Measurements from ENCODE around the gene IGSF6.

DNA sequence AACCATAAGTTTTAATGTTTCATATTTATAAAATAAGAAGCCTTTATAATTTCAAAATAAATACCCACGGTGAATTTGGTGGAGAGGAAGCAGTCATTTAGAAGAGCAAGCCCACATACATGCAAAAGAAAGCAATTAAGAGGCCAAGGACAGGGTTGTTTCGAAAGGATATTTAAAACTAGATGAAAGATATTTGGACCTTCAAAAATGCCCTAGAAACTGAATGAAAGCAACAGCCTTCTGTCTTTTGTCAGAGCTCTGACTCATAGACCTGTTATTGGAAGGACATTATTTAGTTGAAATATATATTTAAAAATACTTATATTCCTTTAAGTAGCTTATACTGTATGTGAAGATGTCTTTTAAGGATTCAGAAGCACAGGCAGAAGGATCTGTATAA is 61.6 kb downstream of the IGSF6 start:
- TF ChIP-seq HDAC2 (IDR thresholded peaks at IDR 0.05) (no peak), ZZZ3 (IDR thresholded peaks at IDR 0.05) (no peak), PHF8 (IDR thresholded peaks at IDR 0.05; ENCODE audit: borderline replicate concordance, low read length) (no peak), ZNF589 (CRISPR knock-in tag; IDR thresholded peaks at IDR 0.05; ENCODE audit: low read depth) (no peak), BHLHE40 (IDR thresholded peaks at IDR 0.05; ENCODE audit: low read length) (no peak)
- TF ChIP-seq, protein P1, sequence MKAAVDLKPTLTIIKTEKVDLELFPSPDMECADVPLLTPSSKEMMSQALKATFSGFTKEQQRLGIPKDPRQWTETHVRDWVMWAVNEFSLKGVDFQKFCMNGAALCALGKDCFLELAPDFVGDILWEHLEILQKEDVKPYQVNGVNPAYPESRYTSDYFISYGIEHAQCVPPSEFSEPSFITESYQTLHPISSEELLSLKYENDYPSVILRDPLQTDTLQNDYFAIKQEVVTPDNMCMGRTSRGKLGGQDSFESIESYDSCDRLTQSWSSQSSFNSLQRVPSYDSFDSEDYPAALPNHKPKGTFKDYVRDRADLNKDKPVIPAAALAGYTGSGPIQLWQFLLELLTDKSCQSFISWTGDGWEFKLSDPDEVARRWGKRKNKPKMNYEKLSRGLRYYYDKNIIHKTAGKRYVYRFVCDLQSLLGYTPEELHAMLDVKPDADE (conservative IDR thresholded peaks at IDR 0.05; ENCODE audit: control insufficient read depth, low read depth, low read length) = no peak
- TF ChIP-seq, protein P2, sequence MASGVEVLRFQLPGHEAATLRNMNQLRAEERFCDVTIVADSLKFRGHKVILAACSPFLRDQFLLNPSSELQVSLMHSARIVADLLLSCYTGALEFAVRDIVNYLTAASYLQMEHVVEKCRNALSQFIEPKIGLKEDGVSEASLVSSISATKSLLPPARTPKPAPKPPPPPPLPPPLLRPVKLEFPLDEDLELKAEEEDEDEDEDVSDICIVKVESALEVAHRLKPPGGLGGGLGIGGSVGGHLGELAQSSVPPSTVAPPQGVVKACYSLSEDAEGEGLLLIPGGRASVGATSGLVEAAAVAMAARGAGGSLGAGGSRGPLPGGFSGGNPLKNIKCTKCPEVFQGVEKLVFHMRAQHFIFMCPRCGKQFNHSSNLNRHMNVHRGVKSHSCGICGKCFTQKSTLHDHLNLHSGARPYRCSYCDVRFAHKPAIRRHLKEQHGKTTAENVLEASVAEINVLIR (CRISPR knock-in tag; IDR thresholded peaks at IDR 0.05) = no peak
